HG02623 (cell line): Measurements from ENCODE around the gene ERC2.
"Not testable (repeated sequence)": the region's sequence is repeated elsewhere in the genome, so short reads cannot be mapped to it uniquely, and the experiment has no call there.

Experiments used
- ATAC-seq: cut with Tn5 transposase; IDR thresholded peaks from one replicate; pipeline ENCODE4 v1.9.1; 2021; ENCODE audit warnings: moderate library complexity; ENCODE audit not compliant: unreplicated experiment

Gene ERC2

GRCh38 chr3:55521738-55522421 is 946.4 kb downstream of the ERC2 start:
- ATAC-seq = no peak

DNA sequence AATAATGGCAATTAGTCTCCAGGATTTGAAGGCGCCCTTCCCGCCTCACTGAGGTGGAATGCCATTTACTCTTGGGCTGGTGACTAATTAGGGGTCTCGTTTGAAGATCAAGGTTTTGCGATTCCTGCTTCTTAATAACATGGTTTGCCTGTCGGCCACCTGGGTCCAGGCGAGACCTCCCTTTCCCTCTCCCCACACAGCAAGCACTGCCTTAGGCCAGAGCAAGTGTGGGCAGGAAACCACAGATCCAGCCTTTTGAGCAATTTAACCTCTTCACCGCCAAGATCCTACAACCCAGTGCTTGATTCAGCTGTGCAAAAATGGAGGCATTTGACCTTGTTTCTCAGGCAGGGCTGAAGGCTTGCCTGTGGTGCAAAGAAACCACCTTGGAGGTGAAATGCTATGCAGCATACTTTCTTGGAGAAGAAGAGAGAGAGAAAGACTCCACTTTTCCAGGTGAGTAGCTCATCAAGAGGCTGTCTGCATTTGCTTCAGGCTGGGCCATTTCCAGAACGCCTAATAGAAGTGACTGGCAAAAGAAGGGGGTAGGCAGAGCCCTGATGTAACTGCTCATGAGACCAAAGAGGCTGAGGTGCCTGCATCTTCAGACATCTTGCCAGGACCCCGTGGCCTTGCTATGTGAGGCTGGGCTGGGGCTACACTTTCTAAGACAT is 947.1 kb downstream of the ERC2 start:
- ATAC-seq = no peak

DNA sequence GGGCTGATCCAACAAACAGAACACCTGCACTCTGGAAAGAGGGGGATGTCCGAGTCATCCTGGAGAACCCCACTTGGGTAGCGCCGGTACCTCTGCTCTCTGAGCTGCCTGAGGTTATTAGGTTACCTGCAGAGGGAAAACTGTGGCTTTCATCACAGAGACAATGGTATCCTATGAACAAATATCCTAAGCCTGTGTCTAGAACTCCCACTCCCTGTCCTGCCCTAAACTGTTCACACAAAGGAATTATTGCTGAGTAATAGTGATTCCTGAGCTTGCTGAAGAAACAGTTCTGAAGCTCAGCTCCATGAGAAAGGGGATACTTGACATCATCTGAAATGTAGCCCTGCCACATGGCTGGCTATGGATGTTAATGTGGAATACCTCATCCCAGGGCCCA is 949.2 kb downstream of the ERC2 start:
- ATAC-seq = no peak

DNA sequence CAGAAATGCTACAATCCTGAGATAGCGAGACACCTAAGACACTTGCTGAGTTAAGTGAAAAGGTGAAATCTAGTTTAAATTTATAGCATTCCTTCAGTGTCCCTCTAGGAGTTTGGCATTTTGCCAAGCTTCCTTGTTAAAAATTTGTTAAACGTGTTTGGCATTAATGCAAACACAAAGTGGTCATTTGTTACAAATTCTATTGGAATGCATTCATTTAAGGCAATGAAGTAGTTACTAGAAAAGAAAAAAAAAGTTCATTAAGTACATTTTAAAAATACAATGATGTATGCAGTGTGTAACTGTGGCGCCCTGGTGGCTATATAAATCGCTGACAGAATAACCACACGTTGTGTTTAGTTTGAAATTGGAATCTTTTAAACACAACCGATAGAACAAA is 949.8 kb downstream of the ERC2 start:
- ATAC-seq = no peak

DNA sequence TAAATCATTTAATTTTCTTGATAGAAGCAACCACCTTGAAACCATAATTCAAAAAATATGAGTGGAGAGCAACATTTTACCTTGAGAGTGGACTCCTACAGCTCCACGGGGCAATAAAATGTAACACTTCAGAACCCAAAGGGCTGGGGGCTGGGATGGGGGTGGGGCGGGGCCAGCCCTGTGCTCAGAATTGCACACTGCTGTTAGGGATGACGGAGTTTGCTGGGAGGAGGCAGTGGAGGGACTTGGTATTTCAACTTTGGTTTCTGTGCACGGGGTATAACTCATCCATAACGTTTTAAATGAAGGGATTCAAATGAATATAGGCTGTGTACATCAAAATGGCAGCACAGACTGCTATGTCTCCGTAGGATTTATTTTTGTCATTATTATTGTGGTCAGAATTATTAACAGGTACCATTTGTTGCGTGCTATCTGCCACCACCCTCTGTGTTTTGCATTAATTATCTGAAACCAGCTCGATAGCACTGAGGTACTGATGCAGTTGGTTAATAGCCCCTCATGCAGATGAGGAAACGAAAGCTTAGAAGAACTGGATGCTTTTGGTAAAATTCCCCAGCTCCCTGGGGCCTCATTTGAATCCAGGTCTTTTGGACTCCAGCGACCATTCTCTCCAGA is 951.8 kb downstream of the ERC2 start:
- no peak for ATAC-seq

- no peak for ATAC-seq
Observed at GRCh38 chr3:55515550-55516246, 952.6 kb downstream of the ERC2 start.

- ATAC-seq = no peak
Observed at GRCh38 chr3:55514962-55515361, 953.3 kb downstream of the ERC2 start.

- ATAC-seq = no peak
Observed at GRCh38 chr3:55512571-55513343, 955.5 kb downstream of the ERC2 start.

DNA sequence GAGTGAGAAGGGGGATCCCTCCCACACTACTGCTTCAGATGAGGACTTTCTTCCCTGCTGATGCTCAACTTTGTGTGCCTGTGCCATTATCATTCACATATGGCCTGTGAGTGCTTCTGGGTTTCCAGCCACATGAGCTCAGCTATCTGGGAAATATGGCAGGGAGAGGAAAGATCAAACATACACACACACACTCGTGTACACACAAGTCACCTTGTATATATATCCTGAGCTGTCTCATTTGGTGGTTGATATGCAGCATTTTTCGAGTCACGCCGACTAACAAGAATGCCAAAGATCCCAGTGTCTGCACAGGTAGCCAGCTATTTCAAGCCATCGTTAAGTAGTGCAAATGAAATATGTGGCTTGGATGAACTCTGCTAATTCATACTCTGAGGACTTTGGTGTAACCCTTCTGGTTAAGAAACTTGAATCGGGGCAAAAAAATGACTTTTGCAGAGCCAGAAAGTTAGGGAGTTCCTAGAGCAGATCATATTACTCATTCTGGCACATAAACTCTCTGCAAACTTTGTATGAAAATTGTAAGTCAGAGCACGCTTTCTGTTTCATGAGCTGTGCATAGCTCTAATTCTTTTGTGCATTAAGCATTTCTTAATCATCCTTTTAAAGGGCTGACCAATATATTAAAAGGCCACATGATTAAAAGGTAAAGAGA is 956.2 kb downstream of the ERC2 start:
- no peak for ATAC-seq

- ATAC-seq = no peak
Observed at GRCh38 chr3:55508335-55508734, 959.9 kb downstream of the ERC2 start.

DNA sequence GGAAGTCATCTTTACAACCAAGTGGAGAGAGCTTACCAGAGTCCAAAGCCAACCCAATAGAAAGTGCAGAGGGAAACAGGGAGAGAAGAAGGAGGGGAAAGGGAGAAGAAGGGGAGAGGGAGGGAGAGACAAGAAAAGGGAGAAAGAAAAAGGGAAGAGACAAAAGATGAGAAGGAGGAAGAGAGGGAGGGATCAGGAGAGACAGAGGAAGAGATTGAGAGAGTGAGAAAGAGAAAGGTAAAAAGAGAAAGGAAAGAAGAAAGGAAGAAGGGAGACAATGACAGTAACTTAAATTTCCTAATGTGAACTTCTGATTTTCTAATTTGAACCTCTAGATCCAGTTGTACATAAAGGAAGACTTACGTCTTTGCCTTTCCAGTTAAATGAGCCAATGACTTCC is 960.5 kb downstream of the ERC2 start:
- no peak for ATAC-seq

DNA sequence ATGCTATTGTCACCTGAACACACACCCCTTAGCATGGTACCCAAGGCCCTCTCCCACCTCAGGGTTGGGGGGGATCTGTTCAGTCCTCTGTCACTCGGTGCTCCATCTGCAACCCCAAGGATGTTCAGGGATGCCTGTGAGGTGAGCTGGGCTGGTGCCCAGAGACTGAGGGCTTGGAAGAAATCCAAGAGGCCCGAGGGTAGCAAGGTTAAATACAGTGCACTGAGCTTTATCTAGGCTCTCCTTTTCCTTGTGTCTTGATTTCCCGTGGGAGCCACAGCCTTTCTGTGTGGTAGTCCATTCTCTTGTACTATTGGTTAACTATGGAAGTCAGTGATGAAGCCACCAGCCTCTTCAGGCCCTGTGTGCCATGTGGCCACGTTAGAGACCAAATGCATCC is 962.5 kb downstream of the ERC2 start:
- ATAC-seq = no peak

- not testable (repeated sequence) for ATAC-seq
Observed at GRCh38 chr3:55505102-55505501, 963.2 kb downstream of the ERC2 start.

GRCh38 chr3:55501905-55502304 is 966.4 kb downstream of the ERC2 start:
- no peak for ATAC-seq

- ATAC-seq = no peak
Observed at GRCh38 chr3:55500555-55501330, 967.5 kb downstream of the ERC2 start.

- ATAC-seq = no peak
Observed at GRCh38 chr3:55498520-55498919, 969.7 kb downstream of the ERC2 start.

- ATAC-seq = no peak
Observed at GRCh38 chr3:55497250-55497649, 971.0 kb downstream of the ERC2 start.

- ATAC-seq = no peak
Observed at GRCh38 chr3:55494976-55495375, 973.3 kb downstream of the ERC2 start.

GRCh38 chr3:55492976-55493375 is 975.3 kb downstream of the ERC2 start:
- no peak for ATAC-seq
